Measurements from ENCODE around the gene FDXR. TPM values are rescaled to one million over a fixed set of nuclear protein-coding genes. Genes with fewer than 3 reads are reported as not detected.

FDXR gene
- total and polyA plus RNA-seq, 2 donors (not counting 3 experiments of a cell fraction or from before 2014, with no cell fraction given) = 19.7 to 33.4 TPM

DNA sequence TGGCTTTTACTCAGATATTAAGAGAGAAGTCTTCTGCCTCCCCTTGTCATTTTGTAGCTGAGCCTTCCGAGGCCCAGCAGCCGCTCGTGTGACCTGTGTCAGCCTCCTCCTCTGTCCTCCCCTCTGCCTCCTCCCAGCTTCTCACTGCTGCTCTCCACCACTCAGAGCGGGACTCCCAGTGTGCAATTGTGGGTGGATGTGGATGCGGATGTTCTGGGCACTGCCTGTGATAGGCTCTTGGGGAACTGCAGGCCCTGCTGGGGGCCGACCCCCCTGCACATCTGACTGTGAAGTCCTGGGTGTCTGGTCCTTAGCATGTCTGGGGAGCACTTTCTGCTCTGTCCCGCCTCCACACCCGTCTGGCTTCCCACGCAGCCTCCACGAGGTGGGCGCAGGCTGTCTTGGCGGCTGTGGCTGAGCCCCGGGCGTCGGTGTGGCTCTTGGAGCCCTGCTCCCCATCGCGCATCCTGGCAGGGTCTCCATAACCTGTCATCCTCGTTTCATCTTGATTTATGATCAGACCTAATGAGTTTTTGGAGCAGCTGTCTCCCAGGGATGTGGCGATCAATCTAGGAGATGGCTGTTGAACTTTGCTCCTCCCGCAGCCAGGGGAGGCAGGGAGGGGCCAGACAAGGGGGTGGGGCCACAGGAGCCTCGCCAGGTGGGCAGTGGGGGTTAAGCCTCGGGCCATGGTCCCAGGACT, 41.2 kb downstream of the FDXR start:
- intact Hi-C loops (cut with micrococcal nuclease) = no loop called here
- Histone ChIP-seq H3K9ac (replicated peaks; ENCODE audit: extremely low read depth, insufficient read depth, low read length) (no peak overlapping the region), H3K4me2 (ENCODE audit: insufficient read depth, low read length) (no peak overlapping the region), H3K4me1 (ENCODE audit: control insufficient read depth, extremely low read depth, insufficient read depth, low read length) (no peaks in the 10 kb centered on the region), H4K20me1 (replicated peaks; ENCODE audit: control insufficient read depth, extremely low read depth, insufficient read depth, low read length) (no peaks in the 10 kb centered on the region), H3K27me3 (ENCODE audit: control insufficient read depth in 2 of 2, insufficient read depth in 2 of 2, low read length in 2 of 2) (no peaks in the 10 kb centered on the region), H3K9me3 (replicated peaks; ENCODE audit: control insufficient read depth, insufficient read depth, low read length) (no peaks in the 10 kb centered on the region), H3K36me3 (ENCODE audit: control insufficient read depth in 2 of 2, extremely low read depth in 1 of 2, insufficient read depth in 2 of 2, low read length in 2 of 2) (no peaks in the 10 kb centered on the region), H2AFZ (ENCODE audit: low read depth, low read length) (no peak overlapping the region), H3K79me2 (ENCODE audit: control insufficient read depth, insufficient read depth, low read length) (no peaks in the 10 kb centered on the region), H3K9me1 (replicated peaks; ENCODE audit: control insufficient read depth, extremely low read depth, insufficient read depth, low read length) (no peaks in the 10 kb centered on the region), H3K27ac (ENCODE audit: insufficient read depth, low read depth, low read length) (no peak overlapping the region), H3K4me3 (replicated peaks in 1 of 3; ENCODE audit: insufficient read depth in 1 of 3, low read depth in 1 of 3, low read length in 3 of 3) (no peak overlapping the region)
- TF ChIP-seq, protein P1, sequence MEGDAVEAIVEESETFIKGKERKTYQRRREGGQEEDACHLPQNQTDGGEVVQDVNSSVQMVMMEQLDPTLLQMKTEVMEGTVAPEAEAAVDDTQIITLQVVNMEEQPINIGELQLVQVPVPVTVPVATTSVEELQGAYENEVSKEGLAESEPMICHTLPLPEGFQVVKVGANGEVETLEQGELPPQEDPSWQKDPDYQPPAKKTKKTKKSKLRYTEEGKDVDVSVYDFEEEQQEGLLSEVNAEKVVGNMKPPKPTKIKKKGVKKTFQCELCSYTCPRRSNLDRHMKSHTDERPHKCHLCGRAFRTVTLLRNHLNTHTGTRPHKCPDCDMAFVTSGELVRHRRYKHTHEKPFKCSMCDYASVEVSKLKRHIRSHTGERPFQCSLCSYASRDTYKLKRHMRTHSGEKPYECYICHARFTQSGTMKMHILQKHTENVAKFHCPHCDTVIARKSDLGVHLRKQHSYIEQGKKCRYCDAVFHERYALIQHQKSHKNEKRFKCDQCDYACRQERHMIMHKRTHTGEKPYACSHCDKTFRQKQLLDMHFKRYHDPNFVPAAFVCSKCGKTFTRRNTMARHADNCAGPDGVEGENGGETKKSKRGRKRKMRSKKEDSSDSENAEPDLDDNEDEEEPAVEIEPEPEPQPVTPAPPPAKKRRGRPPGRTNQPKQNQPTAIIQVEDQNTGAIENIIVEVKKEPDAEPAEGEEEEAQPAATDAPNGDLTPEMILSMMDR (IDR thresholded peaks at IDR 0.05; ENCODE audit: extremely low read depth in 1 of 2, insufficient read depth in 1 of 2, low read depth in 1 of 2, low read length in 2 of 2) = no peak
- TF ChIP-seq FOS (IDR thresholded peaks at IDR 0.05; ENCODE audit: borderline replicate concordance, insufficient read depth, low read length) (no peak), JUN (IDR thresholded peaks at IDR 0.05; ENCODE audit: borderline replicate concordance, insufficient read depth, insufficient read length, low read depth) (no peak), POLR2A (IDR thresholded peaks at IDR 0.05; ENCODE audit: low read depth, low read length) (no peak), MYC (IDR thresholded peaks at IDR 0.05; ENCODE audit: low read depth, low read length) (no peak), POLR2AphosphoS5 (IDR thresholded peaks at IDR 0.05; ENCODE audit: insufficient read depth, low read depth, low read length) (no peak)
- TF ChIP-seq, protein P2, sequence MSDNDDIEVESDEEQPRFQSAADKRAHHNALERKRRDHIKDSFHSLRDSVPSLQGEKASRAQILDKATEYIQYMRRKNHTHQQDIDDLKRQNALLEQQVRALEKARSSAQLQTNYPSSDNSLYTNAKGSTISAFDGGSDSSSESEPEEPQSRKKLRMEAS (IDR thresholded peaks at IDR 0.05; ENCODE audit: insufficient read depth, insufficient read length) = no peak
- FAIRE-seq (no peak), DNase-seq (ENCODE audit: low read depth, low spot score) (no peak)
- ChIA-PET POLR2A (no interaction called here), CTCF (no interaction called here)
- BruUV-seq (replicated peaks) = no TSS peak
- dilution Hi-C loops (cut with MboI; ENCODE audit: extremely low pct_ligation_motif_present, low sequenced_read_pairs) = no loop called here

All from endothelial cell of umbilical vein (primary cell).